Calu3 (cell line): Measurements from ENCODE around the gene PCDHGA7. TPM values are rescaled to one million over a fixed set of nuclear protein-coding genes. Genes with fewer than 3 reads are reported as not detected.

Source experiments
- BruUV-seq: library from RNA; stranded (reverse); fragments of 400-500 nt; replicated peaks from 2 replicates; lab custom pipeline; 2021; lab: Mats Ljungman, UMichigan
- CTCF ChIA-PET: fragments of 300-600 bp; sonication (Branson Sonifier 250); formaldehyde crosslinking; loops from one replicate; lab custom pipeline; 2022; ENCODE audit warnings: antibody characterized with exemption; lab: Charles Lee
- DNase-seq: peaks from one replicate; pipeline ENCODE4 v3.0.0; 2022
- H3K27ac Mint-ChIP-seq: one replicate; pipeline ENCODE4 v1.8.0; 2022; ENCODE audit warnings: mixed read lengths; ENCODE audit not compliant: unreplicated experiment
- H3K27me3 Mint-ChIP-seq: one replicate; pipeline ENCODE4 v1.8.0; 2022; ENCODE audit warnings: mixed read lengths; ENCODE audit not compliant: unreplicated experiment
- H3K36me3 Mint-ChIP-seq: one replicate; pipeline ENCODE4 v1.8.0; 2022; ENCODE audit warnings: mild to moderate bottlenecking, moderate library complexity, mixed read lengths; ENCODE audit not compliant: insufficient read depth, unreplicated experiment
- H3K4me1 Mint-ChIP-seq: one replicate; pipeline ENCODE4 v1.8.0; 2022; ENCODE audit warnings: mild to moderate bottlenecking, low read depth, mixed read lengths; ENCODE audit not compliant: unreplicated experiment
- H3K4me3 Mint-ChIP-seq: one replicate; pipeline ENCODE4 v1.8.0; 2022; ENCODE audit warnings: mild to moderate bottlenecking, low read depth, moderate library complexity, mixed read lengths; ENCODE audit not compliant: unreplicated experiment
- H3K9me3 Mint-ChIP-seq: one replicate; pipeline ENCODE4 v1.8.0; 2022; ENCODE audit warnings: low read depth, mixed read lengths; ENCODE audit not compliant: unreplicated experiment
- CTCF ChIP-seq: fragments of 200-600 bp; IDR thresholded peaks from one replicate; pipeline ENCODE4 v1.8.0; 2022; ENCODE audit warnings: antibody characterized with exemption; ENCODE audit not compliant: unreplicated experiment
- intact Hi-C: fragments of 100-400 bp; cut with micrococcal nuclease; formaldehyde crosslinking; loops from one replicate; pipeline ENCODE4 v1.10.0; 2022; ENCODE audit not compliant: unreplicated experiment
- total RNA-seq: library from RNA; stranded (reverse); gene quantifications from 2 replicates; pipeline ENCODE4 v1.2.3, GENCODE V29; 2022

PCDHGA7 gene
- total RNA-seq, 1 experiment from 2014 or later, result 0.90 TPM

GRCh38 chr5:141356133-141356532 lies 26.4 kb upstream of the PCDHGA7 start:
- no TSS peak for BruUV-seq
- no peaks in the 10 kb centered on the region for H3K36me3 Mint-ChIP-seq
- CTCF ChIA-PET, result no interaction called here

GRCh38 chr5:141356950-141357349 lies 25.6 kb upstream of the PCDHGA7 start:
- no peaks in the 10 kb centered on the region for H3K4me1 Mint-ChIP-seq
- intact Hi-C loops, result no loop called here
- TF ChIP-seq CTCF, result no peak
- H3K9me3 Mint-ChIP-seq, result peaks cover 19% of the 10 kb centered on the region
- no peak for DNase-seq
- H3K27ac Mint-ChIP-seq, result no peak overlapping the region
- no TSS peak for BruUV-seq
- CTCF ChIA-PET, result no interaction called here
- no peaks in the 10 kb centered on the region for H3K27me3 Mint-ChIP-seq
- H3K4me3 Mint-ChIP-seq, result no peak overlapping the region
- peaks cover 3% of the 10 kb centered on the region for H3K36me3 Mint-ChIP-seq

More at GRCh38 chr5:141356133-141356532, 26.4 kb upstream of the PCDHGA7 start:
- no peaks in the 10 kb centered on the region for H3K27me3 Mint-ChIP-seq
- peaks cover 19% of the 10 kb centered on the region for H3K9me3 Mint-ChIP-seq
- TF ChIP-seq CTCF, result no peak
- H3K4me3 Mint-ChIP-seq, result no peak overlapping the region
- no peaks in the 10 kb centered on the region for H3K4me1 Mint-ChIP-seq
- DNase-seq, result no peak
- H3K27ac Mint-ChIP-seq, result no peak overlapping the region
- intact Hi-C loops, result no loop called here

GRCh38 chr5:141359790-141360426 lies 22.6 kb upstream of the PCDHGA7 start, which contains the start of gene PCDHGB2:
Gene PCDHGB2 (plus strand): TSS chr5:141359994. CDS start chr5:141360136, 142 bp downstream.
- BruUV-seq, result no TSS peak
- DNase-seq, result no peak
- peaks cover 23% of the 10 kb centered on the region for H3K9me3 Mint-ChIP-seq
- no peaks in the 10 kb centered on the region for H3K4me1 Mint-ChIP-seq
- H3K27ac Mint-ChIP-seq, result no peak within 1 kb of the TSS
- no peak within 1 kb of the TSS for H3K4me3 Mint-ChIP-seq
- CTCF ChIA-PET, result no interaction called here
- intact Hi-C loops, result no loop called here
- no peaks in the 10 kb centered on the region for H3K27me3 Mint-ChIP-seq
- TF ChIP-seq CTCF, result no peak
- H3K36me3 Mint-ChIP-seq, result peaks cover 3% of the 10 kb centered on the region

GRCh38 chr5:141360685-141361084 lies 21.9 kb upstream of the PCDHGA7 start:
- no peak for TF ChIP-seq CTCF
- no peak overlapping the region for H3K4me3 Mint-ChIP-seq
- peaks cover 3% of the 10 kb centered on the region for H3K36me3 Mint-ChIP-seq
- no peaks in the 10 kb centered on the region for H3K27me3 Mint-ChIP-seq
- no peak for DNase-seq
- no TSS peak for BruUV-seq
- intact Hi-C loops, result no loop called here
- no peaks in the 10 kb centered on the region for H3K4me1 Mint-ChIP-seq
- H3K9me3 Mint-ChIP-seq, result peaks cover 25% of the 10 kb centered on the region
- no peak overlapping the region for H3K27ac Mint-ChIP-seq
- CTCF ChIA-PET, result no interaction called here
